ENCODE measurements around the gene FAM53B.

The FAM53B gene

DNA sequence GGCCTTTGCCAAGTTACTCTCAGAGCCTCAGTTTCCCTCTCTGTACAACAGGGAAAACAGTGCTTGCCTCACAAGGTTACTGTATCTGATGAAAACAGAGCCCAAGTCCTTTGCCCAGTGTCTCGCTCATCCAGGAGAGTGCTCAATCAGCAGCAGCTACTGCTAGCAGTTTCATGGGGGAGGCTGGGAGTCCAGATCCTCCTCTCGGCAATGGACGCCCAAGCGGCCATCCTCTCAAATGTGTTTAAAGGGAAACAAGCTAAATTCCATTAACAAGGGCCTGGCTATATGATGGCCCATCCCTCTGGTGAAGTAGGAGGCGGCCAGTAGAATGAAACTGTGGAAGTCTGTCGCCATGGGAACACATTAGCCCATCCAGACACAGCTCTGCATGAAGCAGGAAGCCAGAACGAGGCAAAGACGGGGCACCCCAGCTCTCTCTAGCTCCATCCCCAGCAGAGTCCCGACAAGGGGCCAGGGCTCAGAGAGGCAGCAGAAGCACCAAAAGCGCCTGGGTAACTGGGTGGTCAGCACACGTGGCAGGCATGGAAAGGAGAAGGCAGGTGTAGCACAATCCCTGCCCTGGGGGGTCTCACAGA, 35.2 kb downstream of the FAM53B start:
- no peak for DNase-seq (ENCODE audit: low spot score)

DNA sequence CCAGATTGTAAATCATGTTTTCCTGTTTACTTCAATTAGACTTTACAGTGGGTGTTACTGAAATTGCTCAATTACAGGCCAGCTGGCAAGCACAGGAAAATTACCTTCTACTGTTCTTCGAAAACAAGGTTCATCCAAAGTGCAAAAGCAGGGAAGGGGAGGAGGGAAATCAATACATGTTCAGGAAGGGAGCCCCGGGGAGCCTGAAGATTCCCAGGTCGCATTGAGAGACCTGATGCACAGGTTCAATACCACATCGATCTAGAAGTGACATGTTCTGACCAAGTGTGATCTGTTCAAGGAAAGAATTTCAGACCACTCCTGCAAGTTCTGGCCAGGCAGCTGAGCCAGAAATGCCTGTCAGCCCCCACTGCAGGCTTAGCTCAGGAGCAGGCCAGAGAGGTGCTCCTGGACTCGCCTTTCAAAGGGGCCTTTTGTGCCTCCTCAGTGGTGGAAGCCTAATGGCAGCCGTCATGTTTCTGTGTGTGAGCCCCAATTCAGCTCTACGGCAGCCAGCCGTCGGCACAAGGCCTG, 35.9 kb downstream of the FAM53B start:
- no peak for DNase-seq (ENCODE audit: low spot score)

GRCh38 chr10:124707551-124707950, 36.6 kb downstream of the FAM53B start:
- DNase-seq (ENCODE audit: low spot score), result no peak

DNA sequence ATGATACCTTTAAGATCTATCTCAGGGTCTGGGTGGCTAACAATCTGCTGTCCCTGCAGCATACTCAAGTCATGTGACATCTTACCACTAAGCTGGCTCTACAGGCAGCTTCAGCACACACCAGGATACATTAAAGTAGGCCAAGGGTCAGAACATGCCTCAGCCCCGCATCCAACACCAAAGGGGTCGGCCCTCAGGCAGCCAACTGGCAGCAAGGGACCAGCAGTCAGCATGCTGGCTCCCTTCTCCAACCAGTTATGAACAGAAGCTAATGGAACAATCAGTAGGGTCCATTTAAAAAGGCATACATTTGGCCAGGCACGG, 37.1 kb downstream of the FAM53B start:
- DNase-seq (ENCODE audit: low spot score), result no peak

GRCh38 chr10:124706462-124707143, 37.6 kb downstream of the FAM53B start:
- no peak for DNase-seq (ENCODE audit: low spot score)

DNA sequence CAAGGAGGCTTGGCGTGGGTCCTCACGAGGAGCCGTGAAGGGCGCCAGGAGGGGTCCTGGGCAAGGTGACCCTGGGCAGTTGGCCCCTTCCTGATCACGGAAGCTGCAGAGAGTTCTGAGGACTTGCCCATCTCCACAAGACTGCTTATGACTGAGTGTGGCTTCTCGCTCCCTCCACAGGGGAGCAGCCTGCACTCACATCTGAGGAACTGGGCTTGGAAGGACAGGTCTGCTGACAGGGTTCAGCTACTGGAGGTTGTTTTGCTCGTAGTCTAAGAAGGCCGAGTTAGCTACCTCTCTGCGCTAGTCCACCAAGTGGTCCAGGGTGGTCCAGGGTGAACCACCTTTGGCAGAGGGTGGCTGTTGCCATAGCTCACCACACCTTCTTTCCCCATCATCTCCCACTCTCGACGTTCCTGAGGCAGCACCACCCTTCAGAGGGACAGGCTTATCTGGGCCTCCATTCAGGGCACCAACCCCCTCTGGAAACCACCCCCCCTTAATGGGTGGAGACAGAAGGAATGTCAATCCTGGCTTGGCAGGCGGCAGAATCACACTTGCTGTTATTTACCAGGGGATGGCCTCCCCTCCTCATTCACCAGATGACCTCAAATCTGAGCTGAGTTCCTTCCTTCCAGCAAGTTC, 38.2 kb downstream of the FAM53B start:
- no peak for DNase-seq (ENCODE audit: low spot score)

GRCh38 chr10:124705381-124705740, 38.8 kb downstream of the FAM53B start:
- no peak for DNase-seq (ENCODE audit: low spot score)

DNA sequence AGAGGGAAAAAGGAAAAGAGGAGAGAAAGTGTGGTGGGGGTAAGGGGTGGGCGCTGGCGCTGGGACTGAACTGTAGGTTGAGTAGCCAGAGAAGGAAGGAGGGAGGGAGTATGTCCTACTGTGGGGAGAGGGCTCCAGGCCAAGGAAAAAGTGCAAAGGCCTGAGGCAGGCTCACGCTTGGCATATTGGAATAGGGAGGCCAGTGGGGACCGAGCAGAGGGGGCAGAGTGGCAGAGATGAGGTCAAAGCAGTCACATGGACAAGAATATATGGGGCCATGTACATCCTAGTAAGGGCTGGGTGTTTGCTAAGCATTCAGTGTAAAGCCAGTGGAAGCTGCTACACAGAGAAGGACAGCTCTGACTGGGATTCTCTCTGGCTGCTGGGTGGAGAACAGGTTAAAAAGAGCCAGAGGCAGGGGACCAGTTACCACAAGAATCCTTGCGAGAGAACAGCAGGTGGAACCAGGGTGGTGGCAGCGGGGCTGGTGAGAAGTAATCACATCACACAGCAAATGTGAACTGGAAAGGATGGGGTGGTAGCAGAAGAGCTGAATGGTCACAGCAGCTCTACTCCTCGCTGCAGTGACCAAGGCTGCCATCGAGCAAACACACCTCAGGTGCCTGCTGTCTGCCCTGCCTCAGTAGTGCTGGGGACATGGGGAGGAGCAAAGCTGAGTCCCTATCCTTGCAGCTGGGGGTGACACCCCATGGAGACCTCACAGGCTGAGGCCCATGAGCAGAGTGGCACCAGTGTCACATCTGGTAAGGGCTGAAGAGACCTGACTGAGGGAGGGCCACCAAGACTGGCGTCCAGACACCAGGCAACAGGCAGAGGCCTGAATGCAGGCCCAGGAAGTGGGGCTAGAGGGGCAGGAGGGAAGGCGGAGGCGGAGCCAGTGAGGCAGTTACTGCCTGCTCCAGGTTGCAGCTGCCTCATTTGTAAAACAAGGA, 39.5 kb downstream of the FAM53B start:
- DNase-seq (ENCODE audit: low spot score), result no peak

DNA sequence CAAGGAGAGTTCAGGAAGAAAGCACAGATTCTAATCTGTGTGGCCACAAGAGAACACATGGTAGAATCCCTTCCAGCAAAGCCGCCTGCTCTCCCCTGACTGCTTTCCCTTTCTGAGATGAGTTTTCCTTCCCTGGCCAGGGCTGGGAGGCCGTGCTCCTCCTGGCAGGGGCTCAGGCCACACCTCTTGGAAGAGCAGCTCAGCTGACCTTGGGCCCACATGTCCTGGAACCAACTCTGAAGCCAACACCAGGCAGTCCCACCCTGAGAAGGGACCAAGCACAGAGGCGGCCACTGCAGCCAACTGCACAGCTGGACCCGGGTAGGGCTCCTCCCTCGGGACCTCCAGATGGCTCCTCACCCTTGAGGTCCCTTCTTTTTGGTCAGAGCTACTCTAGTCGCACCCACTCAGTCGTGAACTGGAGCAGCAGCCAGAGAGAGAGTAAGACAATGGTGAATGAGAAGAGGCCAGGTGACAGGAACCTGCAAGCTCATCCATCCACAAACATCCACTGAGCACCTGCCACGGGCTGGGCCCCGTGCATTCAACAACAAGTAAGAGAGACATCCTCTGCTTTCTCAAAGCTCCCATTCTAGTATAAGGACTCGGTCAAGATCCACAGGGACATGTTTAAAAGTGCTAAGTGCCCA, 40.3 kb downstream of the FAM53B start:
- no peak for DNase-seq (ENCODE audit: low spot score)

GRCh38 chr10:124703372-124703771, 40.8 kb downstream of the FAM53B start:
- no peak for DNase-seq (ENCODE audit: low spot score)

DNA sequence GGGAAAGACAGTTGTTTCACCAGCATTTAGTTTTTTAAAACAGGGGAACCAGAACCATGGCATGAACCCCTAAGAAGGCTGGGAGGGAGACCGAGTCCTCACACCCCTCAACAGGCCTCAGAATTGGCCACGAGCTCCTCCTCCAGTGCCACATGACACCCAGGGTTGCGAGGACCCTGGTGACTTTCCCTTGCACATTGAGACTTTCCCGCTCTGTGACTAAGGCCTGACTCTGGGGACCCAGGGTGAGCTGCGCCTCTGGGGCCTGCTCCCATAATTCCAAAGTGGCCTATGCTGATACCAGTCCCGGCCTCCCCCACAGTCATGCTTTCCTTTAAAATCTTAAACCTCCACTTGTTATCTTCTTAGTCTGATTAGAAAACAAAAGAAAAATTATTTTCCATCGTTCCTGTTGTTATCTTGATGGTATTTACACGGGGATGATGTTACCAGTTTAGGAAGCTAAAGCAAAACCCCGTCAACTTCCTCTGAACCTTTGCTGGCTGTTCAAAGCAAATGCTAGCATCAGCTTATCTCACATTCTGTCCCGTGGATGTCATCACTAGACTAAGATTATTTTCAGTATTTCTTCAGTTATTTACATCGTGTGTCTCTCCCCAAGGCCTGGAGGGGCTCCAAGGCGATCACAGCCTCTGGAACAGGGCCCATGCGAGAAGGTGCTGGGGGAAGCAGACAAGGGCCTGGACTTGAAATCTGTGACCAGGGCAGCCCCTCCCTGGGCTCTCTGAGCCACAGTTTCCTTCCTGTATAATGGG, 42.1 kb downstream of the FAM53B start:
- no peak for DNase-seq (ENCODE audit: low spot score)

- DNase-seq (ENCODE audit: low spot score), result no peak
Observed at GRCh38 chr10:124701435-124701834, 42.7 kb downstream of the FAM53B start.

DNA sequence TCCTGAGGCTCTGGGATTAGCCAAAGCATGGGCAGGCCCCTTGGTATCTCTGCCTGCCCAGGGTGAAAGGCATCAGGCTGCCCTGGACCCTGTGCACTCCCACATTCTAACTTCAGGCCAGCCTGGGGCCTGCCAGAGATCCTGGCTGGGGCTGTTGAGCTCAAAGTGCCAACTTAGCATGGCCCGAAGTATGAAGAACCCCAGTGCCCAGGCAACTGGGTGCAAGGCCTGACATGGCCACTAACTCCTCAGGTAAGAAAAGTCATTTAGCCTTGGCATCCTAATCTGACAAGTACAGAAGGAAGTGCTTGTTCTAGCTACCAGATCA, 43.2 kb downstream of the FAM53B start:
- no peak for DNase-seq (ENCODE audit: low spot score)

GRCh38 chr10:124700293-124701037, 43.7 kb downstream of the FAM53B start:
- DNase-seq (ENCODE audit: low spot score), result no peak

DNA sequence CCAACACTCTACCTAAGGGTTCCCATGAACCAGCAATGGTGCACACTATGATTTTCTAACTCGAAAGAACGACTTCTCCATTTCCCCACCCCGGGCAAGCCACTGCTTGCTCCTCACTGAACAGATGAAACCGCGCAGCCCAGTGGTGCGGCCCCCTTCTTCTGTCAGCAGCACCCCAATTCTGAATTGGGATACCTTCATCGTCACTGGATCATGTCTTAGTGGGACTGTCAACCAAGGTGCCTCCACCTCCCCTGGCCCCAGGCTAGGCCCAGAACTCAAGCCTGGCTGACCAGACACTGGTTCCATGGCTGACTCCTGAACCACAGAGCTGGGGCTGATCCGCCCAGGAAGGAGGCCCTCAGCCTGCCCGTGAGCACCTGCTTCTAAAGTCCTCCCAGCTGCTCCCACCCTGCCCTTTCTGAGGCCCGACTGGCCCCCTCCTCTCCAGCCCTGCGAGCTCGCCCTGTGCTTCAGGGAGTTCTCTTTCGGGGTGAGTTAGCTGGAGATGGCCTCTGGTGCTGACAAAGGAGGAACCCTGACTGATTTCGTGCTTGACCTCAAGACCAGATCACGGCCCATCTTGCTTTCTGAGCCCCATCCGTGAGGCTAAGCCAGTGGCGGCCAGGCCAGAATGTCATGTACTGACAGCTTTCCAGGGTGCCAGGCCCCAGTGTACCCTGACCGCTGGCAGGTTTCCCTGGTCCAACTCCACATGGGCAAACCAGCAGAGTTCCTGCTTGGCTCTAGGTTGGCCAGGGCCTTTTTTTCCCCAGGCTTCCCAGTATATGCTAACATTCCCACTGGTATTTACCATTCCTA, 44.5 kb downstream of the FAM53B start:
- no peak for DNase-seq (ENCODE audit: low spot score)

DNA sequence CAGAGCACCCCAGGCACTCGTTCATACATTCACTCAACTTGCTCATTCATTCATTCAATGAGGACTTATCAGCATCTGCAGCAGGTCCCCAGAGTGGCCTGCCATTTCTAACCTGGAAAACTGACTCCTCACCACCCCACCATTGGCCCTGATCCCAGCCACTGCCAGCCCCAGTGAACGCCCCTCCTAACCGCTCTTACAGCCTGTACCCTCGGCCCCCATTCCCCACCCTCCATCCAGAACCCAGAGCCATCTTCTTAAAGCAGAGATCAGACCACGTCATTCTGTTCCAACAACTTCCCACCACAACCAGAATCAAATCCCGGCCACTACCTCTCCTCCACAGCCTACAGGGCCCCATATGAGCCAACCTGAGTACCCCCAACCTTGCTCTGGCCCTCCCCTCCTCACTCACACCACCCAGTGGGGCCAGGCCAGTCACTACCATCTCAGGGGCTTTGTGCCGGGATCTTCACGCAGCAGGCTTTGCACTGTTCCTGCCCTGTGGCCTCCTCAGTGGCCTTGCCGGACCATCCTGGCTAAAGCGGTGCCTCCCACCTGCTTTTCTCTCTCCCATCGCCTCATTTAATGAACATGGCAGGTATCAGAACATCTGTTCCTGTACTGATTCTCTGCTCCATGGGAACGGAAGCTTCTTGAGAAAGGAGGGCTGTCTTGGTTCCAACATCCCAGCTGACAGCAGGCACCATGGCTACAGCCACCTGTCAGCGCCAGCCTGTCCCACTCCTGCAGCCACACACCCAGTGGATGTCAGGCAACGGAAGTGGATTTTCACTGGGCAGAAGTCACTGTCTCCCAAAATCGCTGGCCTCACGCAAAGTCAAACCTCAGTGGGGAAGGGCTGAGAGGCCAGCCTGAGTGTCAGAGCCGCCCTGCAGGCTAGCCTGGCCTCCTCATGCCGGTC, 45.4 kb downstream of the FAM53B start:
- DNase-seq (ENCODE audit: low spot score), result no peak

DNA sequence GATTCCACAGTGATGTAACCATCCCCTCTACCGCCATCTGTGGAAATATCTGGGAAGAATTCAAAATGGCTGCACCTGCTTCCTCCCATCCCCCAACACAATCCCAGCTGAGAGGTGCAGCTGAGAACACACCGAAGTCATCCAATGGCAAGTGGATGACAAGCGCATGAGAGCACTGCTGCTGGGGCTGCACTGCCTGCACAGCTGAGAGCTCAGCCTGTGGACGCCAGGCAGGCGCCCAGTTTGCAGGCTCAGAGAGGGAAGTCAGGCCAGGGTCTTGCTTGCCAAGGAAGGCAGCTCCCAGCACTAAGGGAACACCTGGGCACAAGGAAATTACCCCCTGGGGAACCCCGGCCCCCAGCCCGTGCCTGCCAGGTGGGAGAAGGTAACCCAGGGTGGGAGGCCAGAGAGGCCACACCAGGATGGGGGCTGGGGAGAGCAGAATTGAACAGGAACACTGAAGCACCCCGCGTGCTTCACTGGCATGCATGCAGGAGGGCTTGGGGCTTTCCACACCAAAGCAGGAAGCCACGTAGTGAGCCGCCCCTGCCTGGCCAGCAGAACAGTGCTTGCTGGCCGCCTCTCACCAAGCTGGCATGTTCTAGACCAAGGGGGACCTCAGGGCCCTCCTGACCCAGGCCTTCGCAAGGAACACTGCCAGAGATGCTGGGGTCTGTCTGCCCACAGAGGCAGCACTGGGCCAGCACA, 46.2 kb downstream of the FAM53B start:
- no peak for DNase-seq (ENCODE audit: low spot score)

DNA sequence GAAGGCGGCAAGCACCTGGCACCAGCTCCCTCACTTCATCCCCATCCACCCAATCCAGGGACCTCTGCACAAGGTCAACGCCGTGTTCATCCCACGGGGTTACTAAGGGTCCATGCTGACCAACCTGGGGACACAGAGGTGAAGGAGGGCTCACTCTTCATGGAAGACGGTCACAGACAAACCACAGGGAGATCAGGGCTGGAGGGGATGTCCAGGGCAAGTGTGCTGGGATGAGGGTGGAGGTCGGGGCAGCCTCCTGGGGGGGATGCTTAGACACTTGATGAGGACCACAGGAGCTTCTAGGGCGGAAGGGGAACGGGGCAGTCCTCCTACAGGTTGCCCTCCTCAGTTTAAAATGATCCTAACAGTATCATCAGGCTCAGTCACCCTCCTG, 46.7 kb downstream of the FAM53B start:
- no peak for DNase-seq (ENCODE audit: low spot score)

All from NAMALWA (cell line).